HepG2 (cell line): ENCODE data around the gene IL27RA. TPM values are rescaled to one million over a fixed set of nuclear protein-coding genes. Genes with fewer than 3 reads are reported as not detected.

Experiments
- ATM ChIP-seq: fragments of 450-650 bp; IDR thresholded peaks from 2 replicates; pipeline ENCODE4 v1.7.1; 2017; ENCODE audit warnings: mild to moderate bottlenecking, borderline replicate concordance
- BCL3 ChIP-seq: sonication (generic); formaldehyde crosslinking; IDR thresholded peaks from 2 replicates; pipeline ENCODE4 v1.5.1; 2020; ENCODE audit warnings: mild to moderate bottlenecking, missing genetic modification reagents, moderate library complexity
- DNMT1 ChIP-seq: sonication (generic); formaldehyde crosslinking; IDR thresholded peaks from 2 replicates; pipeline ENCODE4 v1.5.1; 2020; ENCODE audit warnings: mild to moderate bottlenecking, missing genetic modification reagents
- DPF2 ChIP-seq: sonication (generic); formaldehyde crosslinking; IDR thresholded peaks from 2 replicates; pipeline ENCODE4 v1.4.0; 2020; ENCODE audit warnings: mild to moderate bottlenecking, low read depth, missing genetic modification reagents, borderline replicate concordance
- FOXA3 ChIP-seq: IDR thresholded peaks from 2 replicates; pipeline ENCODE4 v1.6.1; 2016; ENCODE audit warnings: missing genetic modification reagents, missing compliant biosample characterization
- HMG20A ChIP-seq: IDR thresholded peaks from 2 replicates; pipeline ENCODE4 v1.6.1; 2016; ENCODE audit warnings: borderline replicate concordance
- HNRNPL ChIP-seq: fragments of 200-400 bp; formaldehyde crosslinking; IDR thresholded peaks from 2 replicates; pipeline ENCODE4 v1.6.1; 2017; ENCODE audit warnings: mild to moderate bottlenecking, low read depth, low read length
- MED8 ChIP-seq: sonication (generic); formaldehyde crosslinking; IDR thresholded peaks from 2 replicates; pipeline ENCODE4 v1.8.1; 2023; ENCODE audit warnings: mild to moderate bottlenecking, missing genetic modification reagents; ENCODE audit not compliant: insufficient replicate concordance
- NKX3-1 ChIP-seq: sonication (generic); formaldehyde crosslinking; IDR thresholded peaks from 2 replicates; pipeline ENCODE4 v1.5.0; 2020; ENCODE audit warnings: missing genetic modification reagents
- PCBP2 ChIP-seq: fragments of 200-400 bp; formaldehyde crosslinking; optimal IDR thresholded peaks from 2 replicates; pipeline ENCODE3; 2018; ENCODE audit warnings: low read length, low read depth; ENCODE audit not compliant: poor library complexity, severe bottlenecking
- SIX4 ChIP-seq: sonication (generic); formaldehyde crosslinking; IDR thresholded peaks from 2 replicates; pipeline ENCODE4 v1.4.0; 2020; ENCODE audit warnings: missing genetic modification reagents
- TERF1 ChIP-seq: sonication (generic); formaldehyde crosslinking; IDR thresholded peaks from 2 replicates; pipeline ENCODE4 v1.8.0; 2022; ENCODE audit warnings: mild to moderate bottlenecking, missing genetic modification reagents, moderate library complexity
- YEATS4 ChIP-seq: sonication (generic); formaldehyde crosslinking; IDR thresholded peaks from 2 replicates; pipeline ENCODE4 v1.4.0; 2020; ENCODE audit warnings: missing genetic modification reagents, borderline replicate concordance
- ZC3H13 ChIP-seq: sonication (generic); formaldehyde crosslinking; IDR thresholded peaks from 2 replicates; pipeline ENCODE4 v1.8.1; 2023; ENCODE audit warnings: mild to moderate bottlenecking, missing genetic modification reagents, moderate library complexity
- ZFAT ChIP-seq: sonication (generic); formaldehyde crosslinking; conservative IDR thresholded peaks from 2 replicates; pipeline ENCODE4 v1.8.1; 2023; ENCODE audit warnings: missing genetic modification reagents, inconsistent platforms
- ZFP90 ChIP-seq: sonication (generic); formaldehyde crosslinking; IDR thresholded peaks from 2 replicates; pipeline ENCODE4 v1.8.0; 2022; ENCODE audit warnings: missing genetic modification reagents, mild to moderate bottlenecking, inconsistent platforms, borderline replicate concordance
- ZKSCAN5 ChIP-seq: sonication (generic); formaldehyde crosslinking; IDR thresholded peaks from 2 replicates; pipeline ENCODE4 v1.5.1; 2020; ENCODE audit warnings: mild to moderate bottlenecking, missing genetic modification reagents
- ZNF230 ChIP-seq: sonication (generic); formaldehyde crosslinking; IDR thresholded peaks from 2 replicates; pipeline ENCODE4 v1.4.0; 2020; ENCODE audit warnings: mild to moderate bottlenecking, missing genetic modification reagents
- ZNF337 ChIP-seq: sonication (generic); formaldehyde crosslinking; IDR thresholded peaks from 2 replicates; pipeline ENCODE4 v1.5.1; 2020; ENCODE audit warnings: missing genetic modification reagents, low read depth, mild to moderate bottlenecking, borderline replicate concordance
- ZNF652 ChIP-seq: IDR thresholded peaks from 2 replicates; pipeline ENCODE4 v1.6.1; 2016; ENCODE audit warnings: low read depth, borderline replicate concordance
- ZNF75D ChIP-seq: sonication (generic); formaldehyde crosslinking; IDR thresholded peaks from 2 replicates; pipeline ENCODE4 v1.8.1; 2023; ENCODE audit warnings: missing genetic modification reagents, mild to moderate bottlenecking, borderline replicate concordance
- ZNF775 ChIP-seq: sonication (generic); formaldehyde crosslinking; IDR thresholded peaks from 2 replicates; pipeline ENCODE4 v1.4.0; 2020; ENCODE audit warnings: missing genetic modification reagents, mild to moderate bottlenecking, moderate library complexity, borderline replicate concordance
- ZNF782 ChIP-seq: sonication (generic); formaldehyde crosslinking; IDR thresholded peaks from 2 replicates; pipeline ENCODE4 v1.4.0; 2020; ENCODE audit warnings: missing genetic modification reagents, mild to moderate bottlenecking, borderline replicate concordance
- polyA plus RNA-seq, 8 experiments: library from polyadenylated mRNA; depleted of rRNA in 3 of 8; stranded (reverse) in 7 of 8; unstranded in 1 of 8; fragments of >200 nt; fragmentation: Illumina TruSeq in 4 of 8; extraction: Trizol in 4 of 8; gene quantifications; 2 replicates each; pipeline versions ENCODE4 v1.2.1 to v1.2.3, GENCODE V29; 2011 to 2016; ENCODE audit warnings: low read depth in 4 of 8, missing spikeins in 1 of 8, mixed read lengths in 1 of 8; ENCODE audit not compliant: insufficient read depth in 1 of 8
- total RNA-seq, 5 experiments: library from RNA; depleted of rRNA; stranded (reverse); fragments of >200 nt; fragmentation: Illumina TruSeq; extraction: Trizol; gene quantifications; 2 replicates each; pipeline ENCODE4 v1.2.3, GENCODE V29; 2016; ENCODE audit warnings: low read depth in 1 of 5
- TF ChIP-seq, protein P1 (sequence below): sonication (generic); formaldehyde crosslinking; conservative IDR thresholded peaks from 2 replicates; pipeline ENCODE4 v1.4.0; 2020; ENCODE audit warnings: missing genetic modification reagents

The IL27RA gene
- total and polyA plus RNA-seq, 2 of the 13 experiments (the other 11 are each of a cell fraction or from before 2014, with no cell fraction given), result 3.5 to 8.1 TPM

- TF ChIP-seq ATM (no peak), NKX3-1 (CRISPR knock-in tag) (no peak), ZNF652 (CRISPR knock-in tag) (no peak), HMG20A (CRISPR knock-in tag) (no peak), ZNF230 (CRISPR knock-in tag) (no peak), PCBP2 (no peak), ZNF337 (CRISPR knock-in tag) (no peak), MED8 (CRISPR knock-in tag) (peak; percentile 63), ZC3H13 (CRISPR knock-in tag) (0 out of 2 replicates have a peak, but pooled peaks have one; percentile 85), FOXA3 (no peak; the same call in 1 of the 2 replicates), ZFP90 (CRISPR knock-in tag) (peak; percentile 43; the same call in 1 of the 2 replicates), ZNF782 (CRISPR knock-in tag) (no peak), TERF1 (CRISPR knock-in tag) (no peak), BCL3 (peak; percentile 63; the same call in 1 of the 2 replicates), DPF2 (CRISPR knock-in tag) (no peak), DNMT1 (CRISPR knock-in tag) (peak; percentile 29; the same call in 1 of the 2 replicates), ZFAT (no peak), ZNF775 (CRISPR knock-in tag) (no peak), HNRNPL (no peak), ZNF75D (CRISPR knock-in tag) (no peak), ZKSCAN5 (no peak; the same call in 1 of the 2 replicates), YEATS4 (peak; percentile 35; the same call in 1 of the 2 replicates), SIX4 (CRISPR knock-in tag) (no peak)
- TF ChIP-seq, protein P1, sequence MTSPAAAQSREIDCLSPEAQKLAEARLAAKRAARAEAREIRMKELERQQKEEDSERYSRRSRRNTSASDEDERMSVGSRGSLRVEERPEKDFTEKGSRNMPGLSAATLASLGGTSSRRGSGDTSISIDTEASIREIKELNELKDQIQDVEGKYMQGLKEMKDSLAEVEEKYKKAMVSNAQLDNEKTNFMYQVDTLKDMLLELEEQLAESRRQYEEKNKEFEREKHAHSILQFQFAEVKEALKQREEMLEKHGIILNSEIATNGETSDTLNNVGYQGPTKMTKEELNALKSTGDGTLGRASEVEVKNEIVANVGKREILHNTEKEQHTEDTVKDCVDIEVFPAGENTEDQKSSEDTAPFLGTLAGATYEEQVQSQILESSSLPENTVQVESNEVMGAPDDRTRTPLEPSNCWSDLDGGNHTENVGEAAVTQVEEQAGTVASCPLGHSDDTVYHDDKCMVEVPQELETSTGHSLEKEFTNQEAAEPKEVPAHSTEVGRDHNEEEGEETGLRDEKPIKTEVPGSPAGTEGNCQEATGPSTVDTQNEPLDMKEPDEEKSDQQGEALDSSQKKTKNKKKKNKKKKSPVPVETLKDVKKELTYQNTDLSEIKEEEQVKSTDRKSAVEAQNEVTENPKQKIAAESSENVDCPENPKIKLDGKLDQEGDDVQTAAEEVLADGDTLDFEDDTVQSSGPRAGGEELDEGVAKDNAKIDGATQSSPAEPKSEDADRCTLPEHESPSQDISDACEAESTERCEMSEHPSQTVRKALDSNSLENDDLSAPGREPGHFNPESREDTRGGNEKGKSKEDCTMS, result no peak
These were observed 24.6 kb upstream of the IL27RA start (continued) for GRCh38 chr19:14006766-14007562.
